ENCODE data around the gene MAP3K3.

MAP3K3 gene

DNA sequence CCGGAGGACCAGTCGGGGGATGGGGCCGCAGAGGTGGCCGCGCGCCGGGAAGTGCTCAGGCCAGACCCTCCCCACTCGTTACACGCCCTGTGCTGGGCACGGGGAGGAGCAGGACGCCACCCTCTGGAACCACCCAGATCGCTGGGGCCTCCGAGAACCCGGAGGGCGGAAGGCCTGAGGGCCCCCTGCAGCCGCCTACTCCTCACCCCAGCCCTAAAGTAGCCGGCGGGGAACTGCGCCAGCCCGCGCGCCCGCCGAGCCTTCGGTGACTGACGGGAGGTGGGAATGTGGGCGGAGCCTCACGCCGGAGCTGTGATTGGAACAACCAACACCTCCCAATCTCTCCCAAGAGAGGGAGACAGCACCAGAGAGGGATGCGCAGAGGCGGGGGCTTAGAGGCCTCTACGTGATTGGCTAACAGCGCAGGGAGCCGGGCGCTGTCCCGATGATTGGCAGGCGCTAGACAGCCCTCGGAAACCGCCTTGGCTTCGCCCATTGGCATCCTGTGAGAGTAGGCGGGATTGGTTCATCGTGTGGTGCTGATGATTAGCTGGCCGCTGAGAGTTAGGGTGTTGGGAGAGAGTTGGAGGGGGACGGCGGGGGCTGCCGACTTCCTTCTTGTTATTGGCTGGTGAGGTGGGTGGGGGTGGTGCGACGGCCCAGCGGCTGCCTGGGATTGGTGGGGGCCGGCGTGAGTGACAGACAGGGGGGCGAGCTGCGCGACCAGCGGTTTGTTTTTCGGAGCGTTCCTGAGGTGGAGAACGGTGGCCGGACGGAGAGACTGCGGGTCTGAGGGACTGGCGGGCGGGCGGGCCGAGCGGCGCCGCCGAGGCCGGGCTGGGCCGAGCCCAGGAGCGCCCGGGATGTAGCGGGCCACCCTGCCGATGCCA is at the start of gene MAP3K3:
TSS of gene MAP3K3 (plus strand) at position 734 of the 890 bp plus-strand sequence. CDS start 343 bp downstream, outside the sequence.
- peak; percentile 99 for DNase-seq (ENCODE audit: low read depth)

DNA sequence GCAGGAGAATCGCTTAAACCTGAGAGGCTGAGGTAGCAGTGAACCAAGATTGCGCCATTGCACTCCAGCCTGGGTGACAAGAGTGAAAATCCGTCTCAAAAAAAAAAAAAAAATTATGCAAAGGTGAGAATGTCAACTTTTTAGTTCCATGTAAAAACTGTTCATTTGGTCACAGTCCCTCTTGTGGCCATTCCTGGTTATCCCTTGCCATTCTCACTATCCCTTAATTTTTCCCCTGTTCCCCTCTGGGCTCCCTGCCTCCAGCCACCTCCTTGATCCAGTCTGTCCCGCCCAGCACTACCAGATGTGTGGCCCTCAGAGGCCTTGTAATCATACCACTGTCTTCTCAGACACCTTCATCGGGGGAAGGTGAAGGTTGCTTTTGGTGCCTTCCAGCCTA is 48.6 kb upstream of the MAP3K3 start:
- no peak for DNase-seq (ENCODE audit: low read depth)

- DNase-seq (ENCODE audit: low read depth), result no peak
These were observed 44.0 kb upstream of the MAP3K3 start for GRCh38 chr17:63578027-63578768.

- no peak for DNase-seq (ENCODE audit: low read depth)
These were observed 43.5 kb upstream of the MAP3K3 start for GRCh38 chr17:63578769-63579111.

DNA sequence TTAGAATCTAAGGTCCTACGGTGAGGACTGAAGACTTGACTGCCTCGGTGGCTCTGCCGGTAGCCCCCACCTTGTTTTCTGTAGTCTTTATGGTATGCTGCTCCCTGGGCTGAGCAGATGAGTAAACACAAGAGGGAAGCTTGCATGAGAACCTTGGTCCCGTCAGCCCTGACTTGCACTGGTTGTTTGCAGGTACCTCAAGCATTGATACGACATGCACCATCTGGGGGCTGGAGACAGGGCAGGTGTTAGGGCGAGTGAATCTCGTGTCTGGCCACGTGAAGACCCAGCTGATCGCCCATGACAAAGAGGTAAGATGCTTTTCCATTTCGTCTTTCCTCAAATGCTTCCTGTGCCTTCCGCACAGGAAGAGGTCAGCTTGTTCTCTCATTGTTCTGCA is 42.6 kb upstream of the MAP3K3 start:
- no peak for DNase-seq (ENCODE audit: low read depth)

GRCh38 chr17:63587770-63588169 is 34.4 kb upstream of the MAP3K3 start:
- DNase-seq (ENCODE audit: low read depth), result no peak

GRCh38 chr17:63588797-63589196 is 33.4 kb upstream of the MAP3K3 start:
- DNase-seq (ENCODE audit: low read depth), result no peak

GRCh38 chr17:63589646-63590045 is 32.6 kb upstream of the MAP3K3 start:
- DNase-seq (ENCODE audit: low read depth), result no peak

- DNase-seq (ENCODE audit: low read depth), result no peak
These were observed 29.4 kb upstream of the MAP3K3 start for GRCh38 chr17:63592797-63593196.

GRCh38 chr17:63595132-63595531 is 27.1 kb upstream of the MAP3K3 start:
- DNase-seq (ENCODE audit: low read depth), result no peak

GRCh38 chr17:63596856-63597586 is 25.2 kb upstream of the MAP3K3 start:
- no peak for DNase-seq (ENCODE audit: low read depth)

DNA sequence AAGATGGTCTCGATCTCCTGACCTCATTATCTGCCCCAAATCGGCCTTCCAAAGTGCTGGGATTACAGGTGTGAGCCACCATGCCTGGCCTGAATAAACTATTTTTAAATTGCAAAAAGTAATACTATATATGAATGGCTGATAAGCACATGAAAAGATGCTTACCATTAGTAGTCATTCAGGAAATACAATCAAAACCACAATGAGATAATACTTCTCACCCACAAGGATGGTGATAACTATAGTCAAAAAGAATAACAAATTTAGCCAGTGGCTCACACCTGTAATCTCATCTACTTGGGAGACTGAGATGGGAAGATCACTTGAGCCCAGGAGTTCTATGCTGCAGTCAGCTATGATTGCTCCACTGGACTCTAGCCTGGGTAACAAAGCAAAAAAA is 23.9 kb upstream of the MAP3K3 start:
- no peak for DNase-seq (ENCODE audit: low read depth)

DNA sequence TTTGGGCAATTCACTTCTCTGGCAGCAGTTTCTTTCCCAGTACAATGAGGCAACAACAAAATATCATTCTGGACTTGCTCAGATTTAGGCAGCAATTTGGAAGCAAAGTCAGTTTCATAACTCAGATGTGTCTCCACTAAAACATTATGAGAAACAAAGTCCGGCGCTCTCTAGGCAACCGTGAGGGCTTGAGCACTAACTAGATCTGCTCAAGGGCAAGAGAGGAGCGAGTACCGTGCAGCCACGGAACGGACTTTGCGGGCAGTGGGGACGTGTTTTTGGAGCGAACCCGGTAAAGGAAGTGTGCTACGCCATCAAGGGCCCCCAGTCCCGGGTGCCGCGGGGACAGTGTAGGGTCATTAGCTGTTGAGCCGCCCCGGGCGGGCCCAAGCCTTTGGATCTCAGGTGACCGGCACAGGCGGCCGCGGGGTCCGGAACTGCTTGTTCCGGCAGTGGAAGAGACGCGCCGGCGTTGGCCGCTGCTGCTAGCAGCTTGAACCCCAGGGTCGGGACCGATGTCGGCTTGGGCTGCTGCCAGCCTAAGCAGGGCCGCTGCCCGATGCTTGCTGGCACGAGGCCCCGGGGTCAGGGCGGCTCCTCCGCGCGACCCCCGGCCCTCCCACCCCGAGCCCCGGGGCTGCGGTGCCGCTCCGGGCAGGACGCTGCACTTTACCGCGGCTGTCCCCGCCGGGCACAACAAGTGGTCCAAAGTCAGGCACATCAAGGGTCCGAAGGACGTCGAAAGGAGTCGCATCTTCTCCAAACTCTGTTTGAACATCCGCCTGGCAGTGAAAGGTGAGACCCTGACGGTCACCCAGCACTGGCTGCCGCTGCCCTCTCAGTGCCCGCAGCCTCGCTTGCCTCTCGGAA is 21.4 kb upstream of the MAP3K3 start, which contains the start of gene TACO1:
TSS of gene TACO1 (plus strand) at position 327 of the 870 bp plus-strand sequence. CDS start at position 516, 189 bp downstream.
- DNase-seq (ENCODE audit: low read depth), result peak; percentile 66

DNA sequence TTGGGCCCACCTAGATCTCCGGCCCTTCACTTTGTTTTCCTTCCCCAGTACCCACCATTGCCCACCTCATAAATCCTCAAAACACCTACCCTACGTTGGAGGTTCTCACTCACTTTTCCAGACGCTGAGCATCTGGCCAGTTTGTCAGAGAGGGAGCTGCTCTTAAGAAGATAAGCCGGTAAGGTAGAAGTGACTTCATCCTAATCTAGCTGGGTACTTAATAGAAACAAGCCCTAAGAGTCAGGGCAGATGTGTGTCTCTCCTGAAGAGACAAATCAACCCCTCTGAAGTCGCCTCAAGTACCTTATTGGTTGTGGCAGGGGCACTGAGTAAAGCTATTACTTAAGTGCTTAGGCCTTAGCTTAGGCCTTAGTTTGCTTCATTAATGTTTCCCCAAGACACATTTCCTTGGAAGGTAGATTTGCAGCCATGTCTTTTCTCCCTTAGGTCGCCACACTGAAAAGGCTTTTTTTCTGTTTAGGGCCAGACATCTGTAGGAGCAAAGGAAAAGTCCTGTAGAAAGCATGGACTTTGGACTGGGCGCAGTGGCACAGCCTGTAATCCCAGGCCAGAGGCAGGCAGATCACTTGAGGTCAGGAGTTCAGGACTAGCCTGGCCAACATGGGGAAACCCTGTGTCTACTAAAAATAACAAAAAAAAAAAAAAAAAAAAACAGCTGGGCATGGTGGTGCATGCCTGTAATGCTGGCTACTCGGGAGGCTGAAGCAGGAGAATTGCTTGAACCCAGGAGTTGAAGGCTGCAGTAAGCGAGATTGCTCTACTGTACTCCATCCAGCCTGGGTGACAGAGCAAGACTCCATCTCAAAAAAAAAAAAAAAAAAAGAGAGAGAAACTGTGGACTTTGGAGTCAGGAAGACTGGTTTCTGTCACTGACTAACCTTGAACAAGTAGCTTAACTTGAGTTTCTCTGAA is 20.5 kb upstream of the MAP3K3 start:
- no peak for DNase-seq (ENCODE audit: low read depth)

DNA sequence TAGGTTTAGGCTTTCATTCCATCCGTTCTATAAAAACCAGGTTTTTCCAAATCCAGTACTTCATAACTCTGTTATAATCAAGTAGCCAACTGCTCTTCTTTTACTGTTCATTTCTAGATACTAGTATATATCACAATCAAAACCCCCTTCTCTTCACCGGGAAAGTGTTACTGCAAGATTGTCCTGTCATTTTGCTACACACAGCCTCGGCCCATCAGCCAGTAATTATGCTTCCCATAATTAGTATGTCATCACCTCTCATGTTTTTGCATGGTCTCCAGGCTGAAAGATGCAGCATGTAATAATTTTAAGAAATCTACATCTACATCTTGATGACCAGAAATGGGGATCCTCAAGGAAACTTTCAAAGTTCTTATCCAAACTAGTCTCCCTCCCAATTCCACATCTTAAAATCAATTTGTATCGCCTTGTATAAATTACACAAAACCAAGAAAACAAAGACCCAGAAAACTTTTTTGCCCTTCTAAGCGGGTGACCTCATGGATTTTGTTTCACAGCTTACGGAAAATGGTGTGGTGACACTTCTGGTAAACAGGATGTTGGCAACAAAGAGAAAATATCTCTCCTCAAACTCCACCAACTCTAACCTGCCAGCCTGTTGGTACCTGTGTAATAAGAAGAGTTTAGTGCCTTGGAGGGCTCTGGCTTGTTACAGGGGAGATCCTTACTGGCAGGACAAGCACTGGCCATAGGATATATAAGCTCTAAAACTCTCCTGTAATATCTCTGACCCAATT is 12.2 kb upstream of the MAP3K3 start:
- DNase-seq (ENCODE audit: low read depth), result no peak

DNA sequence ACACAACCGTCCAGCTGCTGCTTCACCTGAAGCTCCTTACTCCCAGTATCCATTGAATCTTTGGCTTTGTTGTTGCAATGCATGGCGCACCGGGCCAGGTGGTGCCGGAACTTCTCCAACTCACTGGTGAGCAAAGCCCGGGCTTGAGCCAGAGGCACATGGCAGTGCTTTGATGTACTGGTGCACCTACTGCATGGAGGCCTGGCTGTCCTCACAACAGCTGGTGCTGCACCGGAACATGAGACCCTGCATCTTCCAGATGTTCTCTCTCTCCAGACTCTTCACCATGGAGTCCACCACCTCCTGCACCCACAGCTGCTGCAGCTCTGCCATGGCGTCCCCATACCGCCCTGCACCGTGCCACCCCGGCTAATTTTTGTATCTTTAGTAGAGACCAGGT is 11.4 kb upstream of the MAP3K3 start:
- DNase-seq (ENCODE audit: low read depth), result no peak

- DNase-seq (ENCODE audit: low read depth), result no peak
These were observed 10.9 kb upstream of the MAP3K3 start for GRCh38 chr17:63611354-63611753.

DNA sequence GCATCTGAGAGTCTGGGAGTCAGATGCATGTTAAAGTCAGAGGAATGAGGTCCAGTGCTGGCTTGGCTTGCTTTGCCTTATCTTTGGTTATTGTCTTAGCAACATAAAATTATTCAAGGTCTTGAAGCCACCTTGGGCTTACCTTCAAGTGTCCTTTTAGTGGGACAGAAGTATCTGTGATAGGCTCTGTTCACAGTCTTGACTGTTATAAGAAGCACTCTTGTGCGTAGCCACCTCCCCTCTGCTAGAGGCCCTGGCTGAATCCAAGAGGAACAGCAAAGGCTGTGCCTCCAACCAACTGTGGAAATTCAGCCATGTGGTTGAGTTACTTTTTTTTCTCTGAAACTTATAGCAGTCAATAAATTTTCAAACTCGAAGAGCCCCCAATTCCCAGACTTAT is 8.6 kb upstream of the MAP3K3 start:
- DNase-seq (ENCODE audit: low read depth), result no peak

- DNase-seq (ENCODE audit: low read depth), result no peak
These were observed 961 bp upstream of the MAP3K3 start for GRCh38 chr17:63621229-63621683.

Data from HS-5 (cell line).